GM15510 (cell line): ENCODE results near the gene MYO9A.

Experiments used
- POLR2A ChIP-seq: IDR thresholded peaks from 3 replicates; pipeline ENCODE4 v1.6.1; 2011; ENCODE audit warnings: borderline replicate concordance; ENCODE audit not compliant: insufficient read length; ENCODE audit errors: extremely low read depth

MYO9A gene

DNA sequence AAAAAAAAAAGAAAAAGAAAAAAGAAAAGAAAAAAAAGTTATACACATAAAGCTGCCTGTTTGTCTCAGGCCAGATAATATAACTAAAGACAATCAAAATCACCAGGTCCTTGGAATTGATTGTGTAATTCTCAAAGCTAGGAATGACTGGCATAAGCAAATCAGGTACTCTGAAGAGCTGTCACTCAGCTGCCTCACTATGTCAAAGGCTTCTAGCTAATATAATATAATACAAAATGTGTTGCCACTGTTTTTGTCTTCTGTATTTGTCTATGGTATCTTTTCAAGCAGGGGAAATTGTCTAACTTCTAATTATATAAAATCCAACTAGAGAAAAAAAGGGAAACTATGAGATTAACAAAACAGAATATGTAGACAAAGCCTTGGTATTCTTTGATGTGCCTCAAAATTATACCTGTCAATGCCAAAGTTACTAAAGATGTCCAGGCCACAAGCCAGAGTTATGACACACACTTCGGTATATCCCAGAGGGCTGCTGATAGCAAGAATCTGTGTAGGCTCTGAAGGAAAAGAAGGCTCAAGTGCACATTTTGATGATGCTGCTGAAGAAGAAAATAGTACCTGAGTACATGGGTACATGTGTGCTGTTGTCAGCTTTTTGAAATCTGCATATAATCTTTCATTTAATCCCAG, 344.6 kb downstream of the MYO9A start:
- no peak for TF ChIP-seq POLR2A
